GM12801 (cell line): ENCODE results near the gene RTEL1.

Experiments
- CTCF ChIP-seq: IDR thresholded peaks from one replicate; pipeline ENCODE4 v1.5.1; 2011; ENCODE audit warnings: control low read depth; ENCODE audit not compliant: insufficient read length; ENCODE audit errors: extremely low read depth

RTEL1 gene

GRCh38 chr20:63664861-63665594 lies 6.9 kb downstream of the RTEL1 start:
- TF ChIP-seq CTCF = no peak

DNA sequence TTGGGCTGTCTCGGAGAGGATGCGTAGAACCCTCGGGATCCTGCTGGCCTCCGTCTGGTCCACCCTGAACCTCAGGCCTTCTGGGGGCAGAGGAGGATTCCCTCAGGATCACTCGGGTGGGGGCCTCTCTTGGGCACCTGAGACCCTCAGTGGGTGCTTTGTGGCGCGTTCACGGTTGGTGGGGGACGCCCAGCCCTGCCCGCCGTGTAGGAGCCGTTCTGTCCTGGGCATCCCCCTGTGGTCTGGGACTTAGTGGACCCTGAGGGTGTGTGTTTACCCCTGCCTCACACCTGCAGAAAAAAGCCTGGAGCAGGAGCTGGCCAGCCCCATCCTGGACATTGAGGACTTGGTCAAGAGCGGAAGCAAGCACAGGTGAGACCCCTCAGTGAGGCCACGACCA lies 7.6 kb downstream of the RTEL1 start:
- TF ChIP-seq CTCF = no peak

DNA sequence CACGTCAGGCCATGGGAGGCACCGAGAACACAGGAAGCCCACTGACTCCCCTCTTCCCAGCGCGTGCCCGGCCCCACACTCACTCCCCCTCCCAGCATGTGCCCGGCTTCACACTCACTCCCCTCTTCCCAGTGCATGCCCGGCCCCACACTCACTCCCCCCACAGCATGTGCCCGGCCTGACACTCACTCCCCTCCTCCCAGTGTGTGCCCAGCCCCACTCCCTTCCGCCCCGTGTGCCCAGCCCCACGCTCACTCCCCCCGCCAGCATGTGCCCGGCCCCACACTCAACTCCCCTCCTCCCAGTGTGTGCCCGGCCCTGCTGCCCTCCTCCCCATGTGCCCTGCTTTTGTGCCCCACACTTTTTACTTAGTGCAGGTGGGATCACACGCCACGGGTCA lies 9.7 kb downstream of the RTEL1 start:
- no peak for TF ChIP-seq CTCF

GRCh38 chr20:63668351-63668750 lies 10.2 kb downstream of the RTEL1 start:
- TF ChIP-seq CTCF = no peak

DNA sequence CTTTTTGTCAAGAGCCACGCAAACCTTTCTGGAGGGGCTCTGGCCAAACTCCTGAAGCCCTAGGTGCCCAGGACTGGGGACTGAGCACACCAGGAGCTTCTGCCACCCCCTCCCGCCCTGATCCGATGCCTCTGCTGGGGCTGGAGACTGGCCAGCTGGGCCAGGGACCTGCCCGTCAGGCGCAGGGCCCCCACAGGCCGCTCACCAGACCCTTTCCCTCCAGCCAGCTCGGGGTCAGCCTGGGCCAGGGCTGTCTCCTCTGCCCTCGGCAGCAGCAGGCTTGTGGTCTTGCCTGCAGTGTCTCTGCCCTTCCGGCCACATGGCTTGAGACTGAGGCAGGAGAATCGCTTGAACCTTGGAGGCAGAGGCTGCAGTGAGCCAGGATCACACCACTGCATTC lies 14.6 kb downstream of the RTEL1 start:
- TF ChIP-seq CTCF = no peak

GRCh38 chr20:63673951-63674350 lies 15.8 kb downstream of the RTEL1 start:
- TF ChIP-seq CTCF = no peak

- TF ChIP-seq CTCF = no peak
These were observed 17.7 kb downstream of the RTEL1 start for GRCh38 chr20:63675681-63676368.
